HG02642 (cell line): ENCODE measurements around the gene KCNK5.

Experiments
- ATAC-seq: cut with Tn5 transposase; IDR thresholded peaks from one replicate; pipeline ENCODE4 v1.9.1; 2021; ENCODE audit warnings: mild to moderate bottlenecking; ENCODE audit not compliant: unreplicated experiment, poor library complexity

Gene KCNK5

DNA sequence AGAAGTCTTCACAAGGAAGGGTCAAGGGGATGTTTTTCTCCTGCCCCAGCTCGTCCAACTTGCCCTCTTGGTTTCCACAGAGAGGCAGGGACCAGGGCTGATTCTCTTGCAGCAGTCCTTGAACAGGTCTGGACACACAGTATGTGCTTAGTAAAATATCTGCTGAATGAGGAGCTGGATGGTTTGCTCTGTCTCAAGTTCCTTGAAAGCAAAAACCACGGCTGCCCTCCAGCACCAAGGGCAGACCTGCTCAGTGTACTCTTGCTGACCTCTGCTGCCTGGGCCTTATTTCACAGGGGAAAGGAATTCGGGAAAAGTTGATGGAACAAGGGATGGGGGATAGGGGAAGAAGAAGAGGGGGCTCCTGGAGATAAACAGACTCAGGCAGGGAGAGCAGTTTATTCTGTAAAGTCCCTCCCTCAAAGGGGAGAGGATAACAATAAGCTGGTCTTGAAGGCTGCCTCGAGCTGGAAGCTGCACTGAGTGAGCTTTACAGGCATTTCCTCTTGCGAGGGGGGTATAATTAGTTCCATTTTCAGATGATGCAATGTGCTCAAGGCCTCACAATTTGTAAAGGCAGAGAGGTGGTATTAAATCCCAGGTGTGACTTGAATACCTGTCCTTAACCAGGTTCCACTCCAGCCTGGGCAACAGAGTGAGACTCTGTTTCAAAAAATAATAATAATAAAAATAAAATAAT, 10.3 kb downstream of the KCNK5 start:
- no peak for ATAC-seq

GRCh38 chr6:39217177-39217864, 12.0 kb downstream of the KCNK5 start:
- ATAC-seq: no peak

DNA sequence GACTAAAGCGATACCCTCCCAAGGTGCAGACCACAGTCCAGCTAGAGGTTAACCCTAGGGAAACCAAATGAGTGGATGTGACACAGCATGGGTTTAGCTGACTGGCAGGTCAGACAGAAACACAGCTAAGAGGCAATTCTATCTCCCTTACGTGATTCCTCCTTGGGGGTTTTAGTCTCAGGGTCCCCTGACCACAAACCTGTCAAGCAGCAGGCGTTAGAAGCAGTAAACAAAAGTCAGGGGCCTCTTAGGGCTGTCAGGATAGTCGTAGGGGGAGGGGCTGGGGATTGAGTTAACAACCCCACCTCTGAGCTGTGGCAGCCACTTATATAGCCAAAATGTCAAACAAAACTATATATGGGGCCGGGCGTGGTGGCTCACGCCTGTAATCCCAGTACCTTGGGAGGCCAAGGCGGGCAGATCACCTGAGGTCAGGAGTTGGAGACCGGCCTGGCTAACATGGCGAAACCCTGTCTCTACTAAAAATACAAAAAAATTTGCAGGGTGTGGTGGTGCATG, 13.6 kb downstream of the KCNK5 start:
- no peak for ATAC-seq

DNA sequence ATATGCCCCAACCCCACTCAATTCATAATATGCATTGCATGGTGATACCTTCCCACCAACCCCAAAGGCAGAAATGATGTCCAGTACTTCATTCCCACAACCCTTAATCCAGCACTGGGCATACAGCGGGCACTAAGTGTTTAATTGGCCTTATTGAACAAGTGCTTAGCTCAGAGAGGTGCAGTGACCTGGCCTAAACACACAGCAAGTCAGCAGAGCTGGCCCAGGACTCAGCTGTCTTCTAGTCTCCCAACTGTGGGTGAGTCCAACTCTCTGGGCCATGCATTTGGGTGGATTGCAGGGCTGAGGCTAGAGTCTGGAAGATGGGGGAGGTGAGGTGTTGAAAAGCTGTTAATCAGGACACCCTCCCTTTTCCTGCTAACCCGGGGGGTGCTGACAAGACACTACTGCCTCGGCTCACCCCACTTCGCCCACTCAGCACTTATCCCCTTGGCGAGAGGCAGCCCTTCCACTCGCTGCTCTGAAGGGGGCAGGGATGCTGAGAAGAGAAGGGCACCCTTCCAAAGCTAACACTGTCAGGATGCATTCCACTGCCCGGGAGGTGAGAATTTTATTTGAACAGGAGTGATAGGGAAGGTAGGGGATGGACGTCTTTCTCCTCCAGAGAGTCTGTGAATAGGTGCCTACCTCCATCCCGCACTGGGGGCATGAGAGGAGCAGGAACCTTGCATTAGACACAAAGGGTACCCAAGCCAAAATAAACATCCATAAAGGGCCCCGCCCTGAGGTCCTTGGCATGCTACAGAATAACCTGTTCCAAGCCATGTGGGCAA, 14.2 kb downstream of the KCNK5 start:
- ATAC-seq: no peak

DNA sequence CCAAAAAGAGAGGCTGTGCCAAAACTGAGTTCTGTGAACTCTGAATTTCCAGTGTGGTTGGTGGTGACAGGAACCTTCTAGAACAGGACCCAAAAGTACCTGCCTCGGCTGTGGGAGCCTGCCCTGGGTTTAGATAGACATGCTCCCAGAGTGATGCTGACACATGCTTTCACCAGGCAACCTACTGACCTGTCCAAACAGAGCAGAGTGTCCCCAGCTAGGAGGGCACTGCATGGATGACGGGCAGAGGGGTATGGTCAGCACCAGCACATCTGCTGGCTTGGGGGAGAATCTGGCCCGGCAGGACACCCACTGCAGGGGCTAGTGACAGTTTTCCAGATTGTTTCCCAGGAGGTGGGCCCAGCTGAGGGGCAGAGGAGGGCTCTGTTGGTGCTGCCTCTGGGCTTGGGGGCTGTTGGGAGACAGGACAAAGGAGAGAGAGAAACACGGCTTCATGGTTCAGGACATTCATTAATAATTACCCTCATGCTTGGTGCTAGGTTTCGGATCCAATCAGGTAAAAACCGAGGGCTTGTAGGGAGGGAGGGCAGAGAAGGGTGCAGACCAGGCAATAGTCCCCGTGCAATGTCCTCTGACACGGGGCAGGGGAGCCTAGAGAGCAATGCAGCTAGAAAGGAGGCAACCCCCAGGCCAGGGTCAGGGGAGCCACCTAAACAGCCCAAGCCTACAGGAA, 15.0 kb downstream of the KCNK5 start:
- ATAC-seq: no peak

GRCh38 chr6:39213195-39213920, 15.9 kb downstream of the KCNK5 start:
- no peak for ATAC-seq

DNA sequence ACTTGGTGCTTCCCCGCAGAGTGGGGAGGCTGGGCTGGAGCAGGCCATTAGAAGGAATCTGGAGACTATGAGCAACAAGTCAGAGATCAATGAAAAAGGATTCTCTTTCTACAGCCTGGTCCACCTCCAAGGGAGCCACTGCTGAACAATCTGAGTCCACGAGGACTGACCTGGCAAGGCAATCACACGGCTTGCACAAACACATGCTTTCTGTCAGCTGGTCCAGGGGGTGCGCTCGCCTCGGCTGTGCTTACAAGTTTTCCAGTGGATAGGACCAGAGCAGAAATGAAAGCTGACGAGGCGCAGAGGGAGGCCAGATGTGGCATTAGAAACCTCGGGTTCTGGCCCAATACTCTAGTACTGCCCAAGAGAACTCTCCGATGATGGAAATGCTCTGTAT, 18.1 kb downstream of the KCNK5 start:
- ATAC-seq: no peak

DNA sequence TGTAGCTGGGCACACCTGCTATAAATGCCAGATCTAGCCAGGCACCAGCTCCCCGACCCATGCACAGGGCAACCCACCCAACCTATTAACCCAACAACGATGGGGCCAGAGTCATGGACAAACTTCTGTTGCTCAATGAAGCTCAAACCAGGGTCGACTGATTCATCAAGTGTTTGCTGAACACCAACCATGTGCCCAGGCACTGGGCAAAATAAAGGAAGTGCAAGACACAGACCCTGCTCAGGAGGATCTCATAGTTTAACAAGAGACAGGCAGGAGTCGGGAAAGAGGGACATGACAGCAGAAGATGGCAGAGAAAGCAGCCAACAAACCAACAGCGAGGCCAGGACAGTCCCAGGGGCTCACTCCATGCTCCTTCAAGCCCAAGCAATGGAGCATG, 18.8 kb downstream of the KCNK5 start:
- no peak for ATAC-seq

DNA sequence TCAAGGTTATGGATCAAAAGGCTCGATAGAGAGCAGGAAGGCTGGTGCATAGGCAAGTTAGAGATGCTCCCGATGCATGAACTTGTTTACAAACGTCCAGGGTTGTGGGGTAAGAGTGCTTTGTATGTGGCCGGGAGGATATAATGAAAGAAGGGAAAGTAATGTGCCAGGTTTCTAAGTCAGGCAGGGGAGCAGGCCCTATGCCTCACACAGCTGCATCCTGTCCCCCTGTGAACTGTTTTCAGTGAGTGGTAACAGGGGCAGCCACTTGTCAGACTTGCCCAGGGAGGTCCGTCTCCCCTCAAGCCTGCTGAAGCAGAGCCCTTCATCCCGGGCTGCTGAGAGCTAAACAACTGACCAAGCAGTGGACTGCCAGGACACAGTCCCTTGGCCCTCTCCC, 19.4 kb downstream of the KCNK5 start:
- ATAC-seq: no peak

DNA sequence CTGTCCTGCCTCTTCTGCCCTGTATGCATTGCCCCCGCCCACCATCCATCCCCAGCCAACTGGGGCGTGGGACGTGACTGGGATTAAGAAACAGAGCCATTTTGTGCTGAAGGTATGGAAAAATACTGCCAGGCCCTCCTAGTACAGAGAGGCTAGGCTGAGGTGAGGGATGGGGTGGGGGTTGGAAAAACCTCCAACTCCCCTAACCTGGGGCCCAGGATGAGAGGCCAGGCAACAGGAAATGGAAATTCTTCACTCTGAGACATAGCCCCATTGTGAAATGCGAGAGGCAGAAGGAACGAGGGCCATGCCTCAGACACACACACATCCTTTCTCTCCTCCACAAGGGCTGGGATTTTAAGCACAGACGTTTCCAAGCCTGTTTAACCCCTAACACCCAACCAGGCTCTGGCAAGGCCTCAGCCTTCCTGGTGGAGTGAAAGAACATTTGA, 19.9 kb downstream of the KCNK5 start:
- no peak for ATAC-seq

- ATAC-seq: no peak
Measured at GRCh38 chr6:39208223-39208739, 21.0 kb downstream of the KCNK5 start.

DNA sequence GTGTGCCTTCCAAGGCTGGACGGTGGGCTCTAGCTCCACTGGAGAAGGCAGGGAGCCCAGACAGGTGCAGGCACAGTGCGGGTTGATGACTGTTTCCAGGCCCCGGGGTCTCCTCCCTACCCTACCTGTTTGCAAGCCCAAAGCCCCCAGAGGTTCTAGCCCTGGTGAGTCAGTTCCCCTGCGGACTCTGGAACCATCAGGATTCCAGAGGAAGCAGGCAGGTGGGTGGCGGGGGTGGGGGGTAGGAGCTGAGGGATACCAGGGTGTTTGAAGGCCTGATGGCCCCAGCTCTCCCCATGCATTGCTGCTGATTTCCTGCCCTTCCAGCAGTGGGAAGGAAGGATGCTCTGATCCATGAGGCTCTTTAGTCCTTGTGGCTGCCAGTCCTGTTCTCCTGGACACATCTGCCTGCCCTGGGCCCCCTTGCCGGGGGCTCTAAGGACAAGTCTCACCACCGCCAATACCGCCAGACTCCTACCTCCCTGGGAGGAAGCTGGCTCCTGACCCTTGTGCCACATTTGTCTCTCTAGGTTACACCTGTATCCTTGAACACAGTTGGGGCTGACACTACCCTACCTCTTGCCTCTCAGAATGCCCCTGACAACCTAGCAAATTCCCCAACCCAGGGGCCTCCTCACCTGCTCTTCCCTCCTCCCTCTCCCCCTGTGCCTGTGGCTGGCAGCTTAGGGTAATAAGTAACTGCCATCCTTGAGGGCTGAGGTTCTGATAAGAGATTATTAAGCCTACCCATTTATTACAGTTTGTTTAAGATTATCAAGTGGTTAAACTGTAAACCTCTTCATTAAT, 21.7 kb downstream of the KCNK5 start:
- ATAC-seq: no peak

- no peak for ATAC-seq
Measured at GRCh38 chr6:39206250-39206721, 23.0 kb downstream of the KCNK5 start.

- ATAC-seq: no peak
Measured at GRCh38 chr6:39204646-39205244, 24.5 kb downstream of the KCNK5 start.

DNA sequence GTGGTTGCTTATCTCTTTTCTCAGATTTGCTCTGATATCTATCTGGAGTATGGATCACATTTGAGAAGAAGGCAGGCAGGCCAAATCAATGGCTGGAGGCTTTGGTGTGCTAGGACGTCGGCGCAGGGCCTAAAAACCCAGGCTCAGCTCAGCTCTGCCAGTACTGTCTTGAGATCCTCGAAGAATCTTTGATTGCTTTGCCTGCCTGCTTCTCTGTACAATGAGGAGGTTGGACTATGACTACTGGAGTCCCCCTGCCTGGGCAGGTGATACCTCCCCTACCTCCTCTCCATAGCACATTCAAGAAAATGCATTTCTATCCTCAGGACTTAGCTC, 25.1 kb downstream of the KCNK5 start:
- no peak for ATAC-seq

DNA sequence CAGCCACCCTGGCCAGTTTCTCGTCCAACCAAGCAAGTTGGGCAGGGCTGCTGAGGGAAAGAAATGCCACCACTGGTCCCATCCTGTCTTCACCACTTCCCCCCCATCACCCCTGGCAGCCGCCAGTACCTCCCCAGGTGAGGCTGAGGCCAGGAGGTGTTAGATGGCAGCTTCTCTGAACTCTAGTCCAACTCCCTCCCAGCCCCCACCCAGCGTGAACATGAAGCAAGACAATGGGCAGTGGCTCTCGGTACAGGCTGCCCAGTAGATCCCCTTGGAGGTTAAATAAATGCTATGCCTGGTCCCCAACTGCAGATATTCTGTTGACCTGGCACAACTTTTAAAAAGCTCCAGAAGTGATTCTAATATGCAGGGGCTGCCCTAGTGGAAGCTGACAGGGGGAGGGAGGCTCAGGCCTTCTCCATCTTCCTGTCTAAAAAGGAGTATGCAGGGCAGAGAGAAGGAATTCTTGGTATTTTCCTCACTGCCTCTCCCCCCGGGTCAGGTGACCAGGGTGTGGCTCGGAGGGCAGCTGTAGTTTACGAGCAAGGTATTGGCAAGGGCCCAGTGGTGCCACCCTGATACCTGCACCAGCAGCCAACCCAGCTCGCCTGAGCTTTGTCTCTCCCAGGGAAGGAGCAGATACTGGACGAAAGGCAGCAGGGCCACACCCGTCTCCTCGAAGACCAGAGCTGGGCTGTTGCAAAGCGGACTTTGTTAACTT, 25.7 kb downstream of the KCNK5 start:
- no peak for ATAC-seq

DNA sequence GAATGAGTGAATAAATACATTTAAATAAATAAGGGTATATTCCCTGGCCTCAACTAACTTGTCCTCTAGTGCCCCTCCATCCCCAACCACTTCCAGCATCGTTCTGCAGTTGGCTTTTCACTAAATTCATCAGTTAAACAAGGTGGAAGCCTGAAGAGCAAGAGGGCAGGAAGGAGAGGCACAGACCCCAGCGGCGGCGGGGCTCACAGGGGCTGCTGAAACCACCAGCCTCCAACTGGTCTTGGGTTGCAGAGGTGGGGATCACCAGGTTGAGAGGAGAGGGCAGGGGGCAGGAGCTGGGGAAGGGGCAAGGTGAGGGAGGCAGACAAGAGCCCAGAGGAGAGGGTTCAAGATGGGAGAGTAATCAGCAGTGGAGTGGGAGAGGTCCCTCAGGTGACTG, 27.1 kb downstream of the KCNK5 start:
- ATAC-seq: no peak
